K562 (cell line): ENCODE measurements around the gene MEAK7. TPM values are rescaled to one million over a fixed set of nuclear protein-coding genes. Genes with fewer than 3 reads are reported as not detected.
A peak's percentile ranks its signal among the peaks of the same experiment; 100 is the strongest.

Experiments
- ATAC-seq: fragments of 200-7000 bp; cut with Tn5 transposase; 3 replicates; pipeline ENCODE4 v1.9.1; 2020; ENCODE audit warnings: moderate library complexity
- BruUV-seq: library from RNA; stranded (reverse); fragments of 400-500 nt; replicated peaks from 2 replicates; lab custom pipeline; 2021; lab: Mats Ljungman, UMichigan
- CTCF ChIA-PET: fragments of 300-600 bp; formaldehyde crosslinking; extraction: SDS; loops from one replicate; lab custom pipeline; 2021; ENCODE audit warnings: low intra/inter-chr PET ratio; lab: Yijun Ruan, JAX
- POLR2A ChIA-PET: fragments of 300-600, 350-650 bp; sonication (Branson Sonifier 250); formaldehyde crosslinking; extraction: SDS; loops from one replicate; lab custom pipeline; 2021; ENCODE audit warnings: antibody characterized with exemption, inconsistent platforms; lab: Yijun Ruan, JAX
- DNase-seq, 4 experiments: peaks; one replicate each; pipeline versions ENCODE4 v3.0.0 to v3.0.0-alpha.2; 2011 to 2018; ENCODE audit warnings: low spot score in 3 of 4, mixed read lengths in 3 of 4; ENCODE audit errors: extremely low read depth in 1 of 4
- FAIRE-seq: peaks from 2 replicates; lab custom pipeline; 2011; peaks lifted over from hg19 to GRCh38; lab: Jason Lieb, UNC
- H2AFZ ChIP-seq: 2 replicates; pipeline ENCODE4 v1.6.0; 2011; ENCODE audit warnings: low read depth, low read length, control low read depth, inconsistent platforms
- H3K27ac ChIP-seq: fragments of 200-600 bp; 3 replicates; pipeline ENCODE4 v1.8.0; 2011; ENCODE audit warnings: low read depth, mild to moderate bottlenecking, control low read depth, inconsistent platforms, low read length, moderate library complexity, mixed read lengths; ENCODE audit errors: extremely low read depth
- H3K27me3 ChIP-seq, 2 experiments: fragments of 300-600 bp in 1 of 2; 2 replicates in 1 of 2; 3 replicates in 1 of 2; pipeline versions ENCODE4 v1.6.0 to v1.8.0; 2011; ENCODE audit warnings: inconsistent platforms in 2 of 2, low read length in 2 of 2, mild to moderate bottlenecking in 1 of 2, mixed read lengths in 1 of 2, moderate library complexity in 1 of 2; ENCODE audit not compliant: control insufficient read depth in 2 of 2, insufficient read depth in 2 of 2
- H3K36me3 ChIP-seq: fragments of 300-600 bp; 3 replicates; pipeline ENCODE4 v1.8.0; 2011; ENCODE audit warnings: mild to moderate bottlenecking, low read length, inconsistent platforms; ENCODE audit not compliant: control insufficient read depth, insufficient read depth
- H3K4me1 ChIP-seq, 2 experiments: fragments of 200-600 bp in 1 of 2; replicated peaks in 1 of 2; 2 replicates in 1 of 2; 3 replicates in 1 of 2; pipeline versions ENCODE4 v1.5.1 to v1.8.0; 2011; ENCODE audit warnings: inconsistent platforms in 2 of 2, low read length in 2 of 2, mild to moderate bottlenecking in 1 of 2, mixed read lengths in 1 of 2, moderate library complexity in 1 of 2; ENCODE audit not compliant: control insufficient read depth in 2 of 2, insufficient read depth in 2 of 2
- H3K4me2 ChIP-seq: 2 replicates; pipeline ENCODE4 v1.6.1; 2011; ENCODE audit warnings: low read length, control low read depth, inconsistent platforms, mixed read lengths; ENCODE audit not compliant: insufficient read depth
- H3K4me3 ChIP-seq: fragments of 200-600 bp; sonication (generic), shearing (Covaris generic); 2 replicates; pipeline ENCODE4 v1.5.1; 2016; ENCODE audit warnings: control low read depth, inconsistent platforms
- H3K79me2 ChIP-seq: fragments of 200-600 bp; 3 replicates; pipeline ENCODE4 v1.8.0; 2011; ENCODE audit warnings: low read length, inconsistent platforms; ENCODE audit not compliant: control insufficient read depth, insufficient read depth
- H3K9ac ChIP-seq, 2 experiments: 2 replicates each; pipeline versions ENCODE4 v1.6.0 to v1.6.1; 2011; ENCODE audit warnings: low read depth in 2 of 2, low read length in 2 of 2, control low read depth in 1 of 2, inconsistent platforms in 1 of 2, mild to moderate bottlenecking in 1 of 2, mixed read lengths in 1 of 2; ENCODE audit not compliant: insufficient read depth in 1 of 2
- H3K9me1 ChIP-seq: one replicate; pipeline ENCODE4 v1.6.0; 2011; ENCODE audit warnings: inconsistent platforms, mild to moderate bottlenecking, low read length, moderate library complexity; ENCODE audit not compliant: control insufficient read depth, insufficient read depth
- H3K9me3 ChIP-seq: replicated peaks from 2 replicates; pipeline ENCODE4 v1.5.1; 2011; ENCODE audit warnings: low read depth, low read length, inconsistent platforms; ENCODE audit not compliant: control insufficient read depth, insufficient read depth
- H4K20me1 ChIP-seq: replicated peaks from 2 replicates; pipeline ENCODE4 v1.6.1; 2011; ENCODE audit warnings: low read length, inconsistent platforms, mixed read lengths; ENCODE audit not compliant: control insufficient read depth, insufficient read depth
- CAMTA2 ChIP-seq: fragments of 250-450 bp; sonication (Bioruptor Pico); conservative IDR thresholded peaks from 2 replicates; pipeline ENCODE4 v1.5.1; 2022
- MAX ChIP-seq: sonication (generic); formaldehyde crosslinking; IDR thresholded peaks from 2 replicates; pipeline ENCODE4 v1.9.0; 2022; ENCODE audit warnings: mild to moderate bottlenecking, missing genetic modification reagents
- RBFOX2 ChIP-seq: fragments of 200-400 bp; formaldehyde crosslinking; IDR thresholded peaks from 2 replicates; pipeline ENCODE4 v1.6.1; 2017; ENCODE audit warnings: low read depth, mild to moderate bottlenecking, low read length, moderate library complexity
- WGBS: fragments of 100-300 bp; shearing (Covaris generic); methylation state at CpG from one replicate; pipeline ENCODE4 v1.1.6; 2016; ENCODE audit warnings: low coverage, mixed read lengths; ENCODE audit not compliant: insufficient coverage; ENCODE audit errors: missing lambda C conversion rate; 5-methylcytosine and 5-hydroxymethylcytosine counted together
- in situ Hi-C: fragments of 300-500 bp; cut with MboI; formaldehyde crosslinking; loops from 4 replicates; pipeline ENCODE4 v1.15.0; 2018; ENCODE audit warnings: inconsistent platforms, mixed read lengths
- intact Hi-C: fragments of 100-400 bp; cut with micrococcal nuclease; formaldehyde crosslinking; loops from 2 replicates; pipeline ENCODE4 v1.14.2; 2022
- polyA plus RNA-seq, 8 experiments: library from polyadenylated mRNA; depleted of rRNA in 4 of 8; stranded (reverse) in 5 of 8; unstranded in 3 of 8; fragments of >200 nt; fragmentation: Nextera tagmentation in 2 of 8; fragmentation: Illumina TruSeq in 1 of 8; extraction: Ambion mirVana in 2 of 8; extraction: Trizol in 1 of 8; gene quantifications; 2 replicates each; pipeline versions ENCODE4 v1.2.1 to v1.2.3, GENCODE V29; 2011 to 2014; ENCODE audit warnings: inconsistent platforms in 1 of 8, missing spikeins in 1 of 8
- total RNA-seq, 7 experiments: library from RNA; depleted of rRNA in 6 of 7; stranded (reverse); fragments of >200 nt in 6 of 7; fragmentation: Illumina TruSeq in 2 of 7; extraction: Trizol in 2 of 7; gene quantifications; 2 replicates each; pipeline versions ENCODE4 v1.2.1 to v1.2.3, GENCODE V29; 2011 to 2021; ENCODE audit warnings: low replicate concordance in 1 of 7

MEAK7 gene
- total and polyA plus RNA-seq, 9 of the 15 experiments (the other 6 are each of a cell fraction or from before 2014, with no cell fraction given): 1.4 to 14.5 (median 6.3) TPM

GRCh38 chr16:84507011-84507982, 2.8 kb upstream of the MEAK7 start:
- Histone ChIP-seq H3K4me3 (no peak overlapping the region), H3K79me2 (peaks cover 6% of the 10 kb centered on the region), H4K20me1 (0 out of 2 replicates have a peak, but pooled peaks cover 4% of the 10 kb centered on the region), H3K4me2 (no peak overlapping the region), H2AFZ (no peak overlapping the region), H3K9me3 (no peaks in the 10 kb centered on the region), H3K36me3 (no peaks in the 10 kb centered on the region; the same call in 2 of the 3 replicates), H3K9ac (peak overlapping the region in 1 of 2 experiments; percentile 24; a peak in 1 of 4 replicates), H3K27me3 (peaks cover 0 to 7% of the 10 kb centered on the region in 2 experiments; a peak in 1 of 5 replicates), H3K9me1 (no peaks in the 10 kb centered on the region), H3K4me1 (peaks cover 18 to 32% of the 10 kb centered on the region in 2 experiments), H3K27ac (no peak overlapping the region)
- no peak for FAIRE-seq
- POLR2A ChIA-PET: interaction anchor here (1.0 to 4.4 kb wide), 5 partner anchors 13 to 1050 kb away, joined by 3 to 23 read pairs (median 4); no protein-coding TSS in a partner anchor
- no peak for ATAC-seq
- intact Hi-C loops: no loop called here
- DNase-seq: no peak
- in situ Hi-C loops: no loop called here
- CTCF ChIA-PET: interaction anchor here (0.5 to 7.9 kb wide), 5 partner anchors 12 to 423 kb away, joined by 3 to 120 read pairs (median 4); partner anchors contain the start of gene COTL1
- TF ChIP-seq CAMTA2 (CRISPR knock-in tag) (no peak), MAX (0 out of 2 replicates have a peak, but pooled peaks have one; percentile 21), RBFOX2 (no peak)
- no TSS peak for BruUV-seq
- WGBS: 42% methylated on average over 27 of the region's 27 CpGs
